Keratinocyte (primary cell): ENCODE measurements around the gene IGSF9. TPM values are rescaled to one million over a fixed set of nuclear protein-coding genes. Genes with fewer than 3 reads are reported as not detected.

Source experiments
- DNase-seq: peaks from one replicate; pipeline ENCODE4 v3.0.0-alpha.2; 2011; ENCODE audit warnings: low read depth, missing footprints, low spot score
- FAIRE-seq: peaks from 2 replicates; lab custom pipeline; 2011; peaks lifted over from hg19 to GRCh38; lab: Jason Lieb, UNC
- H2AFZ ChIP-seq: 2 replicates; pipeline ENCODE4 v1.6.0; 2012; ENCODE audit warnings: low read length, control low read depth, inconsistent platforms; ENCODE audit not compliant: control insufficient read depth
- H3K27ac ChIP-seq: 2 replicates; pipeline ENCODE4 v1.5.1; 2011; ENCODE audit warnings: low read length; ENCODE audit not compliant: control insufficient read depth, insufficient read depth
- H3K27me3 ChIP-seq: 3 replicates; pipeline ENCODE4 v1.6.0; 2011; ENCODE audit warnings: low read length; ENCODE audit not compliant: control insufficient read depth, insufficient read depth; ENCODE audit errors: extremely low read depth
- H3K36me3 ChIP-seq, 2 experiments: 2 replicates in 1 of 2; 3 replicates in 1 of 2; pipeline ENCODE4 v1.5.1; 2011; ENCODE audit warnings: low read length in 2 of 2, mild to moderate bottlenecking in 1 of 2; ENCODE audit not compliant: control insufficient read depth in 2 of 2, insufficient read depth in 2 of 2; ENCODE audit errors: extremely low read depth in 1 of 2
- H3K4me1 ChIP-seq: 3 replicates; pipeline ENCODE4 v1.5.1; 2011; ENCODE audit warnings: low read length; ENCODE audit not compliant: control insufficient read depth, insufficient read depth; ENCODE audit errors: extremely low read depth
- H3K4me2 ChIP-seq: 3 replicates; pipeline ENCODE4 v1.6.0; 2011; ENCODE audit warnings: low read depth, low read length; ENCODE audit not compliant: control insufficient read depth, insufficient read depth; ENCODE audit errors: extremely low read depth
- H3K4me3 ChIP-seq, 3 experiments: fragments of 200-600 bp in 1 of 3; sonication (generic) in 1 of 3; 2 replicates in 2 of 3; 3 replicates in 1 of 3; pipeline ENCODE4 v1.5.1; 2011 to 2016; ENCODE audit warnings: low read length in 3 of 3, mild to moderate bottlenecking in 3 of 3, control low read depth in 2 of 3, inconsistent platforms in 1 of 3, low read depth in 1 of 3, mixed read lengths in 1 of 3, mixed run types in 1 of 3, moderate library complexity in 1 of 3; ENCODE audit not compliant: control insufficient read depth in 2 of 3, insufficient read depth in 2 of 3; ENCODE audit errors: extremely low read depth in 1 of 3
- H3K79me2 ChIP-seq: 2 replicates; pipeline ENCODE4 v1.6.0; 2012; ENCODE audit warnings: low read length; ENCODE audit not compliant: control insufficient read depth, insufficient read depth
- H3K9ac ChIP-seq: 3 replicates; pipeline ENCODE4 v1.6.0; 2011; ENCODE audit warnings: low read length; ENCODE audit not compliant: control insufficient read depth, insufficient read depth; ENCODE audit errors: extremely low read depth
- H3K9me1 ChIP-seq: 3 replicates; pipeline ENCODE4 v1.6.0; 2011; ENCODE audit warnings: low read length; ENCODE audit not compliant: control insufficient read depth, insufficient read depth; ENCODE audit errors: extremely low read depth
- H3K9me3 ChIP-seq: 2 replicates; pipeline ENCODE4 v1.5.1; 2012; ENCODE audit warnings: low read depth, low read length; ENCODE audit not compliant: control insufficient read depth
- H4K20me1 ChIP-seq: 3 replicates; pipeline ENCODE4 v1.6.0; 2011; ENCODE audit warnings: low read length; ENCODE audit not compliant: control insufficient read depth, insufficient read depth; ENCODE audit errors: extremely low read depth
- EZH2 ChIP-seq: IDR thresholded peaks from one replicate; pipeline ENCODE4 v1.6.1; 2012; ENCODE audit warnings: inconsistent platforms, mild to moderate bottlenecking, low read length, moderate library complexity
- dilution Hi-C: fragments of 300-500 bp; cut with MboI; formaldehyde crosslinking; loops from one replicate; pipeline ENCODE4 v1.7.0; 2020; ENCODE audit warnings: low sequenced_read_pairs; ENCODE audit not compliant: extremely low pct_ligation_motif_present
- polyA plus RNA-seq, 5 experiments: library from polyadenylated mRNA; depleted of rRNA in 3 of 5; stranded (reverse) in 3 of 5; stranded (forward) in 1 of 5; unstranded in 1 of 5; fragments of >200 nt; gene quantifications; 1 replicate in 1 of 5; 2 replicates in 3 of 5; 3 replicates in 1 of 5; pipeline versions ENCODE4 v1.2.1 to v1.2.3, GENCODE V29; 2011 to 2012; ENCODE audit warnings: missing spikeins in 2 of 5, low read depth in 1 of 5, low replicate concordance in 1 of 5
- TF ChIP-seq, protein P1 (sequence below), 3 experiments: IDR thresholded peaks in 1 of 3; conservative IDR thresholded peaks in 1 of 3; optimal IDR thresholded peaks in 1 of 3; 2 replicates in 2 of 3; 3 replicates in 1 of 3; pipeline versions ENCODE3 to v1.5.1; 2011; ENCODE audit warnings: low read length in 3 of 3, mild to moderate bottlenecking in 3 of 3, moderate library complexity in 2 of 3, control low read depth in 1 of 3, inconsistent platforms in 1 of 3; ENCODE audit not compliant: insufficient read depth in 2 of 3; ENCODE audit errors: extremely low read depth in 1 of 3

IGSF9 gene
- polyA plus RNA-seq, 1 donor (not counting 4 experiments of a cell fraction or from before 2014, with no cell fraction given), result 4.2 TPM

DNA sequence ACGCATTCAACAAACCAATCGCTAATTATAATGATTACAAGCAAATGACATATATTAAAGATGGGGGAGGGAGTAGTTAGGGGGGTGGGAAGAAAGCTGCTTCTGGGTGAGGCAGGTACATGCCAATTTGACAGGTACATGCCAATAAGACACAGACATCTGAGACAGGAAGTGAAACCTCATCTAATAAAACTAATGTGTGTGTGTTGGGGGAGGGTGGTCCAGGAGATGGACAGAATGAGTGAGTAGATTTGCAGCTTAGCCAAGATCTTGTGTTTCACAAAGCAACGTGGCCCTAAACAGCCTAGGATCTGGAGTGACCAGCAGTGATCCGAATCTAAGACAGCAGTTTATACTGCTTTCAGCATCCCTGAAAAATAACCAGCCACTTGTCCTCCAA is 56.2 kb downstream of the IGSF9 start:
- Histone ChIP-seq H3K27ac (no peak overlapping the region), H3K36me3 (no peaks in the 10 kb centered on the region), H3K4me3 (no peak overlapping the region), H3K27me3 (no peaks in the 10 kb centered on the region), H3K9me3 (no peaks in the 10 kb centered on the region), H4K20me1 (no peaks in the 10 kb centered on the region), H3K4me2 (peak overlapping the region; percentile 54), H3K9me1 (no peaks in the 10 kb centered on the region), H3K79me2 (no peaks in the 10 kb centered on the region), H2AFZ (no peak overlapping the region), H3K4me1 (peaks cover 19% of the 10 kb centered on the region), H3K9ac (no peak overlapping the region)
- FAIRE-seq, result peak; percentile 60
- no peak for TF ChIP-seq EZH2
- TF ChIP-seq, protein P1, sequence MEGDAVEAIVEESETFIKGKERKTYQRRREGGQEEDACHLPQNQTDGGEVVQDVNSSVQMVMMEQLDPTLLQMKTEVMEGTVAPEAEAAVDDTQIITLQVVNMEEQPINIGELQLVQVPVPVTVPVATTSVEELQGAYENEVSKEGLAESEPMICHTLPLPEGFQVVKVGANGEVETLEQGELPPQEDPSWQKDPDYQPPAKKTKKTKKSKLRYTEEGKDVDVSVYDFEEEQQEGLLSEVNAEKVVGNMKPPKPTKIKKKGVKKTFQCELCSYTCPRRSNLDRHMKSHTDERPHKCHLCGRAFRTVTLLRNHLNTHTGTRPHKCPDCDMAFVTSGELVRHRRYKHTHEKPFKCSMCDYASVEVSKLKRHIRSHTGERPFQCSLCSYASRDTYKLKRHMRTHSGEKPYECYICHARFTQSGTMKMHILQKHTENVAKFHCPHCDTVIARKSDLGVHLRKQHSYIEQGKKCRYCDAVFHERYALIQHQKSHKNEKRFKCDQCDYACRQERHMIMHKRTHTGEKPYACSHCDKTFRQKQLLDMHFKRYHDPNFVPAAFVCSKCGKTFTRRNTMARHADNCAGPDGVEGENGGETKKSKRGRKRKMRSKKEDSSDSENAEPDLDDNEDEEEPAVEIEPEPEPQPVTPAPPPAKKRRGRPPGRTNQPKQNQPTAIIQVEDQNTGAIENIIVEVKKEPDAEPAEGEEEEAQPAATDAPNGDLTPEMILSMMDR (optimal IDR thresholded peaks at IDR 0.05 in 1 of 3, IDR thresholded peaks at IDR 0.05 in 1 of 3, conservative IDR thresholded peaks at IDR 0.05 in 1 of 3; ENCODE audit: extremely low read depth in 1 of 3, insufficient read depth in 2 of 3, low read length in 3 of 3), result no peak
- DNase-seq, result no peak
- dilution Hi-C loops, result loop anchor here (5.0 kb wide), 1 partner anchor 92 kb away; no protein-coding TSS in a partner anchor

DNA sequence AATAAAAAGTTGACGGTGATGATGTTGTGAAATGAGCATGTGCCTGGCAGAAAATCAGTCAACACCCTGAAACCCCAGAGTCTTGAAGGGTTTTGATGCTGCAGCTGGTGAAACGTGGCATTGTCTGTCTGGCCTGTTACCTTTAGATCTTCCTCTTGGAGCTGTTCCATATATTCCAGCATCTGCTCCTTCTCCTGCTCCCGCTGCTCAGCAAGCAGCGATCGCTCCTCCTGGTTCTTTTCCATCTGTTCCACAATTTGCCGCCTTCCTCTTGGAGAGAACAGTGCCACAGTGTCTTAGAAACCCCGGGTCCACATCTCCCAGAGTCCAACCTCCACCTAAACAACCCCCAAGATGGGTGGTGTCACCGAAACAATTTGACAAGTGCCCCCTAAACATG is 61.1 kb downstream of the IGSF9 start:
- no peak for DNase-seq
- Histone ChIP-seq H3K9me3 (no peaks in the 10 kb centered on the region), H3K36me3 (no peaks in the 10 kb centered on the region), H3K4me1 (peaks cover 36% of the 10 kb centered on the region), H3K9me1 (no peaks in the 10 kb centered on the region), H3K9ac (no peak overlapping the region), H3K4me3 (no peak overlapping the region), H3K79me2 (no peaks in the 10 kb centered on the region), H3K27me3 (no peaks in the 10 kb centered on the region), H3K27ac (no peak overlapping the region), H3K4me2 (no peak overlapping the region), H4K20me1 (no peaks in the 10 kb centered on the region), H2AFZ (no peak overlapping the region)
- dilution Hi-C loops, result no loop called here
- no peak for TF ChIP-seq EZH2
- TF ChIP-seq, protein P1 (optimal IDR thresholded peaks at IDR 0.05 in 1 of 3, IDR thresholded peaks at IDR 0.05 in 1 of 3, conservative IDR thresholded peaks at IDR 0.05 in 1 of 3; ENCODE audit: extremely low read depth in 1 of 3, insufficient read depth in 2 of 3, low read length in 3 of 3), result no peak
- no peak for FAIRE-seq
